Colonic mucosa (tissue), 4 donors: Measurements from ENCODE around the gene MN1. TPM values are rescaled to one million over a fixed set of nuclear protein-coding genes. Genes with fewer than 3 reads are reported as not detected.

Experiments
- DNase-seq: peaks from one replicate; pipeline ENCODE4 v3.0.0-alpha.2; 2020
- H3K27ac ChIP-seq: fragments of 200-600 bp; one replicate; pipeline ENCODE4 v1.8.0; 2021
- H3K27me3 ChIP-seq: fragments of 200-600 bp; one replicate; pipeline ENCODE4 v1.8.0; 2021
- H3K36me3 ChIP-seq: fragments of 200-600 bp; one replicate; pipeline ENCODE4 v1.8.0; 2021
- H3K4me1 ChIP-seq: fragments of 200-600 bp; one replicate; pipeline ENCODE4 v1.8.0; 2021; ENCODE audit warnings: mild to moderate bottlenecking
- H3K4me3 ChIP-seq: fragments of 200-600 bp; one replicate; pipeline ENCODE4 v1.8.0; 2021
- H3K9ac ChIP-seq, 2 donors: one replicate each; pipeline ENCODE4 v1.7.0; 2013; ENCODE audit warnings: control low read depth in 2 of 2, low read depth in 2 of 2, low read length in 2 of 2
- H3K9me3 ChIP-seq: fragments of 200-600 bp; one replicate; pipeline ENCODE4 v1.8.0; 2021
- intact Hi-C: fragments of 100-400 bp; cut with DNase I; formaldehyde crosslinking; loops from one replicate; pipeline ENCODE4 v1.14.1; 2022
- total RNA-seq, 2 donors: library from RNA; stranded (reverse); fragmentation: NEBNext Ultra II Directional in 1 of 2; extraction: Animal tissue kit (Norgen Biotek cat#: 25700) in 1 of 2; gene quantifications; one replicate each; pipeline ENCODE4 v1.2.1, GENCODE V29; 2021
- TF ChIP-seq, protein P1 (sequence below): fragments of 200-600 bp; IDR thresholded peaks from one replicate; pipeline ENCODE4 v1.8.0; 2022; ENCODE audit warnings: antibody characterized with exemption, mild to moderate bottlenecking
- donor health status: healthy.
- donor health status: DM: no; HTN: no; CAD: no.
- donor health status: DM: no; HTN: no; CAD: no.

The MN1 gene
- total RNA-seq, 2 donors from 2014 or later: 0.67 to 1.5 TPM

DNA sequence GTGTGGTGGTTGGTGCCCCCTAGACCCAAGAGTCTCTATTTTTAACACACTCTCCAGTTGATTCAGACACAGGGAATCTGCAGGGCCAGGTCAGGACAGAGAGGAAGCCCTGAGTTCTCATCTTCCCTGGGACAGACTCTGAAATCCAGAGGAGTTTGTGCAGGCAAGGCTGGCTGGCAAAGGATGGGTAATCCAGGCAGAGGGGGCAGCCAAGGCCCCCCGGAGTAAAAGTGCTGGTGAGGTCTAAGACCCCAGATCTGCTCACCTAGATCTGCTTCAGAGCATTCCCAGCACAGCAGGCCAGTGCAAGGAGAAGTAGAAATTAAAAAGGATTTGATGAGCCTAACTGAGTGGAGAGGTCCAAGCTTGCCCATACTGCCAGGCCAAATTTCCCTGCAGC lies 40.6 kb upstream of the MN1 start:
- TF ChIP-seq, protein P1, sequence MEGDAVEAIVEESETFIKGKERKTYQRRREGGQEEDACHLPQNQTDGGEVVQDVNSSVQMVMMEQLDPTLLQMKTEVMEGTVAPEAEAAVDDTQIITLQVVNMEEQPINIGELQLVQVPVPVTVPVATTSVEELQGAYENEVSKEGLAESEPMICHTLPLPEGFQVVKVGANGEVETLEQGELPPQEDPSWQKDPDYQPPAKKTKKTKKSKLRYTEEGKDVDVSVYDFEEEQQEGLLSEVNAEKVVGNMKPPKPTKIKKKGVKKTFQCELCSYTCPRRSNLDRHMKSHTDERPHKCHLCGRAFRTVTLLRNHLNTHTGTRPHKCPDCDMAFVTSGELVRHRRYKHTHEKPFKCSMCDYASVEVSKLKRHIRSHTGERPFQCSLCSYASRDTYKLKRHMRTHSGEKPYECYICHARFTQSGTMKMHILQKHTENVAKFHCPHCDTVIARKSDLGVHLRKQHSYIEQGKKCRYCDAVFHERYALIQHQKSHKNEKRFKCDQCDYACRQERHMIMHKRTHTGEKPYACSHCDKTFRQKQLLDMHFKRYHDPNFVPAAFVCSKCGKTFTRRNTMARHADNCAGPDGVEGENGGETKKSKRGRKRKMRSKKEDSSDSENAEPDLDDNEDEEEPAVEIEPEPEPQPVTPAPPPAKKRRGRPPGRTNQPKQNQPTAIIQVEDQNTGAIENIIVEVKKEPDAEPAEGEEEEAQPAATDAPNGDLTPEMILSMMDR: no peak
- intact Hi-C loops: no loop called here
- Histone ChIP-seq H3K36me3 (no peaks in the 10 kb centered on the region), H3K9ac (no peak overlapping the region), H3K4me1 (no peaks in the 10 kb centered on the region), H3K9me3 (no peaks in the 10 kb centered on the region), H3K27me3 (no peaks in the 10 kb centered on the region), H3K4me3 (no peak overlapping the region), H3K27ac (no peak overlapping the region)
- DNase-seq: no peak

DNA sequence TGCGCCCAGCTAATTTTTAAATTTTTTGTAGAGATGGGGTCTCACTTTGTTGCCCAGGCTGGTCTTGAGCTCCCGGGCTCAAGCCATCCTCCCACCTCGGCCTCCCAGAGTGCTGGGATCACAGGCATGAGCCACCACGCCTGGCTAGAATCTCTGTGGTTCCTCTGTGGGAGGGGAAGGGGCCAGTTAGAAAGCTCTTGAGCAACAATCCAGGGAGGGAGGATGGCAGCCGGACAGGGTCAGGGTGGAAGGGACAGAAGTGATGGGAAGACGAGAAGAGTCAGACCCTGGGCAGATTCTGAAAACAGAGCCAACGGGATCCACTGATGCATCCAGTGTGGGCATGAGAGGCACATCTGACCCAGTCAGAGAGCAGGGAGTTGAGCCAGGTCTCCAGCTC lies 38.9 kb upstream of the MN1 start:
- Histone ChIP-seq H3K4me3 (no peak overlapping the region), H3K27me3 (no peaks in the 10 kb centered on the region), H3K27ac (no peak overlapping the region), H3K9me3 (no peaks in the 10 kb centered on the region), H3K9ac (no peak overlapping the region), H3K4me1 (no peaks in the 10 kb centered on the region), H3K36me3 (no peaks in the 10 kb centered on the region)
- TF ChIP-seq, protein P1: no peak
- no peak for DNase-seq
- intact Hi-C loops: no loop called here

DNA sequence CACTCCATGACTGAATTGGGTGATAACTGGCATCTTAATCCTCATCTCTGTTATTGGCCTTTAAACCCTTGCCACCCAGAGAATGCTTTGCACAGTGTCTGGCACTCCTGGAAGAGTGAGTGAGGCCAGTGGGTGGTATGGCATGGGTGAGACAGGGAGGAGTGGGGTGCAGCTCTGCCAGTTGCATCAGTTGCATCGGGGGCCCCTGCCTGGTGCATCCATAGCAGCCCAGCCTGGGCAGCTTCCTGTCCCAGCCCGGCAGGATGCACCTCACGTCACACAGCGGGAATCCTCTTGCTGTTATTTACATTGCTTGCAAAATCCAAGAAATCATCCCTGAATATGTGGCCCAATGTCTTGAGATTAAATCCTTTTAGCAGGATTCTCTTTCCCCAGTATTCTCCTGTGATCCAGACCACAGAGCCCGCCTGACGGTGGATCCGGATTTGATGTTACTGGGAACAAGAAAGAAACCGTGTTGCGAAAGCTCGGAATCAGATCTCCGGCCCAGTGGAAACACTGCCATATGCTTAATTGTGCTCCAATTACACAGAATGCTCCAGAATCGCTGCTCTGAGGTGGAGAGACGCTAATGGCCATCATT lies 37.6 kb upstream of the MN1 start:
- H3K36me3 ChIP-seq: no peaks in the 10 kb centered on the region
- intact Hi-C loops: no loop called here
- no peak for DNase-seq
- no peaks in the 10 kb centered on the region for H3K4me1 ChIP-seq
- H3K4me3 ChIP-seq: no peak overlapping the region
- no peaks in the 10 kb centered on the region for H3K9me3 ChIP-seq
- H3K27ac ChIP-seq: no peak overlapping the region
- no peak overlapping the region for H3K9ac ChIP-seq
- TF ChIP-seq, protein P1: no peak
- H3K27me3 ChIP-seq: no peaks in the 10 kb centered on the region

DNA sequence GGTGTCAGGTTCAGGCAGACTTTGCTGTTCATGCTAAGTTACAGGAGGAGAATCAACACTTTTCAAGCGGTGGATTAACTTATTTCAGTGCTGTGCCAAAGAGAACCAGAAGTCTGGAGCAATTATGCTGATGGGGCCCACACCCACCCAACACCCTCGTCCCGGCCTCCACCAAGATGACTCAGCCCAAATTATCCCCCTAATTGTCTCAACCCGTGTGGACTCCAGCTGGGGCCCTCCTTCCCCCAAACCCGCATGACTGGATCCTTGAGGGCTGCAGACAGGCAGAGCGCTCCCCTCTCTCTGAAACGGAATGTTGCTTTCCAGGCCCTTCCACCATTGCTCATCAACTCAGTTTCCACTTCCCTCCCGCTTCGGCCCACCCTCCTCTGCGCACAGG lies 34.6 kb upstream of the MN1 start:
- no peak for DNase-seq

DNA sequence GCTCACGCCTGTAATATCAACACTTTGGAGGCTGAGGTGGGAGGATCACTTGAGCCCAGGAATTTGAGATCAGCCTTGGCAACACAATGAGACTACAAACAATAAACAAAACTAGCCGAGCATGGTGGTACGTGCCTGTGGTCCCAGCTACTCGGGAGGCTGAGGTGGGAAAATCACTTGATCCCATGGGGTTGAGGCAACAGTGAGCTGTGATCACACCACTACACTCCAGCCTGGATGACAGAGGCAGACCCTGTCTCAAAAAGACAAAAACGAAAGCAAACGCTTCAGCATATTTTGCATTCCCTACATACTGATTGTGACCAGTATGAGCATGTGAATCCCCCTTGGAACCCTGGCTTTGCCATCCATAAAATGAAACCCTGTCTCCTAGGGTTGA lies 33.9 kb upstream of the MN1 start:
- TF ChIP-seq, protein P1: no peak
- Histone ChIP-seq H3K9ac (no peak overlapping the region), H3K4me3 (no peak overlapping the region), H3K4me1 (no peaks in the 10 kb centered on the region), H3K9me3 (no peaks in the 10 kb centered on the region), H3K27ac (no peak overlapping the region), H3K27me3 (no peaks in the 10 kb centered on the region), H3K36me3 (no peaks in the 10 kb centered on the region)
- intact Hi-C loops: no loop called here
- DNase-seq: no peak

More for the DNA sequence above, 34.6 kb upstream of the MN1 start:
- no peaks in the 10 kb centered on the region for H3K27me3 ChIP-seq
- H3K9me3 ChIP-seq: no peaks in the 10 kb centered on the region
- H3K4me1 ChIP-seq: no peaks in the 10 kb centered on the region
- no peak overlapping the region for H3K9ac ChIP-seq
- intact Hi-C loops: no loop called here
- TF ChIP-seq, protein P1: no peak
- H3K4me3 ChIP-seq: no peak overlapping the region
- H3K27ac ChIP-seq: no peak overlapping the region
- no peaks in the 10 kb centered on the region for H3K36me3 ChIP-seq
